GM19025 (cell line): ENCODE measurements around the gene SOBP.
"Not testable (repeated sequence)": the region's sequence is repeated elsewhere in the genome, so short reads cannot be mapped to it uniquely, and the experiment has no call there.

Experiments
- ATAC-seq: cut with Tn5 transposase; IDR thresholded peaks from one replicate; pipeline ENCODE4 v1.9.1; 2021; ENCODE audit warnings: mild to moderate bottlenecking, low read depth, moderate library complexity; ENCODE audit not compliant: unreplicated experiment

The SOBP gene

DNA sequence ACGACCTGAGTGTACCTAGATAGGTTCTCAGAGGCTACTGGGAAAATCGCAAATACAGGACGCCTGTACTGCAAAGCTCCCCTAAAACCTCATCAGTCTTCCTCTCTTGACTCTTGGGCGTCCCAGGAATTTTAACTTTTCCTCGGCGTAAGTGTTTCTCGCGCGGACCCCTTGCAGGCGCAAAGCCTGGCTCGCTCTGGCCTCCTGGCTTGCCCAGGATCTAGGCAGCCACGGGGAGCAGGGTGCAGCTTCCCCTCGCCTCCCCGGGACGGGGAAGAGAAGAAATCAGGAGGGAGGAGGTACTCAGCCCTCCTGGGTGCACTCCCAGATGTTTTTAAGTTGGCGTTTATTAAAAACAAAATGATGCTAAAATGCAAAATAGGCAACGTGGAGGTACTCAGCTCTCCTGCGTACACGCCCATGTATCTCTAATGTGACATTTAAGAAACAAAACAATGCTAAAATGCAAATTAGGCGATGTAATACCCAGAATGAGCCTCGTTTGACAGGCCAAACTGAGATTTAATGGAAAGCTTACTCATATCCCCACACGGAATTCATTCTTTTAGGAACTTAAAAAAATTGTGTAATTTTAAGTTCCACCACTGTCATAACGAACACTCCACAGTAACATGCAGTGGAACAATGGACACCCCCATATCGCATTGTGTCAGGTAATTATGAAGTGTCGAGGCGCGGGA is 1.6 kb upstream of the SOBP start:
- ATAC-seq, result no peak

DNA sequence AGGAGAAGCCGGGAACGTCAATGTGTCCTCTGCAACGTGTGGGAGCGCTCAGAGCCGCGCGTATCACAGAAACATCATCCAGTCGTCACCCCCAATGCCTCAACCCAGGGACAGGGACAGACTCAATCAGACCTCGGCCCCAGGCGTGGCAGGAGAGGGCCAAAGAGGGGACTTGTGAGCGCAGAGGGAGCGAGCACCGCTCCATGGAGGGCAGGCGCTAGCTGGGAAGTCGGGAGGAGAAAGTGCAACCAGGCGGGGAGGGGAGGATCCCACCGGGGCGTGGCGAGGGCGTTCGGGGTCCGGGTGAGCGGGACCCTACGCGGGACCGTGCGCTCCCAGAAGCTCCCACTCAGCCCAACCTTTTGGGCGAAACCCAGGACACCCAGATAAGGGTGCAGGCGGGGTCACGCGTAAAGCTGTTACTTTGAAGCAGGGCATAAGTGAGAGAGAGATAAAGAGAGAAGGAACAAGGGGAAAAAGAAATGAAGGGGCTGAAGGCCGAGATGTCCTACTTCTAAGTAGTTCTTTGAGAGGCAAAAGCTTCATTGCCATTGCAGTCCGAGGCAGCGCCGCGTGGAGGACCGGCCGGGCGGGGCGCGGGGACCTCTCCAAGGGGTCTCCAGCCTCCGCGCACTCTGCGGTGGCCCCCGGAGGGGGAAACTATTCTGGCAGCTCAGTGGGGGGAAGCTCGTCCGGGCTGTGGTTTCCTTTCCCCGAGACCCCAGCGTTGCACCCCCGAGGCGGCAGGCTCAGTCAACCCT is 862 bp upstream of the SOBP start:
- ATAC-seq, result no peak

DNA sequence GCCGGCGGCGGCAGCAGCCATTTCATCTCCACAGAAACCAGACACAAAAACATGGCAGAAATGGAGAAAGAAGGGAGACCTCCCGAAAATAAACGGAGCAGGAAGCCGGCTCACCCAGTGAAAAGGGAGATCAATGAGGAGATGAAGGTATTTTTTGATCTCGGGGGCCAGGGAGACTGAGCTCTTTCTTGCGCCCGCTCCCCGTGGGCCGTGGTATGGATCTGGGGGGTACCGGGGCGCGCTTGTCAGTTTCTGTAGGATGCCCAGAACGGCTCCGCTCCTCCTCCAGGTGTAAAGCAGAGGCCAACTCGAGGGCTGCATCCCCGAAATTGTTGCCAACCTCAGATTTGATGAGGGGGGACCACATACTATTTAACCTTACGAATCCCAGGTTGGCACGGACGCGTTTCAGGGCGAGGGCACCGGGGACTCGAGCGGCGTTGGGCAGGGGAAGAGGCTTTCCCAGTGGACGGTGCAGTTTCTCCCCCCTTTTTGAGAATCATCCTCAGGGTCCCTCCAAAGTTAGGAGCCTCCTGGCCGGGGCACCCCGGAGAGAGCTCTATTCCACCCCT is 735 bp downstream of the SOBP start:
- ATAC-seq, result no peak

GRCh38 chr6:107491138-107491609 is 1.3 kb downstream of the SOBP start:
- ATAC-seq, result no peak

- ATAC-seq, result no peak
Measured at GRCh38 chr6:107491760-107492660, 2.1 kb downstream of the SOBP start.

GRCh38 chr6:107493158-107494057 is 3.5 kb downstream of the SOBP start:
- ATAC-seq, result no peak

GRCh38 chr6:107495196-107495643 is 5.3 kb downstream of the SOBP start:
- ATAC-seq, result no peak

DNA sequence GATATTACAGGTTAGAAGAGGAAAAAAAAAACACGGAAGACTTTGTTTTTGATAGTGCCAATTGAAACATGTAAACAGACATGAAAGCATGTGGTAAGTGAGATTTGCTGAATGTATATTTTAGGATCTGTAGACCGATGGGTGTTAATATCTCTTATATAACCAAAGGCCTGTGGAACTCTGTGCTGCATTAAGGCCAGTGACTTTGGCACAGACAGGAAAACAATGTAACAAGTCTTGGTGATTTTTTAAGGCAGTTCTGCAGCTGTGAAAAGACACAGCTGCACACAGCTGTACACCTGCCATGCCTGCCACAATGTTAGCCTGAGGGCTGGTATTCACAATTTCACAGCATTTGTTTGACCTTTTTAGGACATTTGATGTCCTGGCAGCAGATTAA is 6.1 kb downstream of the SOBP start:
- ATAC-seq, result no peak

DNA sequence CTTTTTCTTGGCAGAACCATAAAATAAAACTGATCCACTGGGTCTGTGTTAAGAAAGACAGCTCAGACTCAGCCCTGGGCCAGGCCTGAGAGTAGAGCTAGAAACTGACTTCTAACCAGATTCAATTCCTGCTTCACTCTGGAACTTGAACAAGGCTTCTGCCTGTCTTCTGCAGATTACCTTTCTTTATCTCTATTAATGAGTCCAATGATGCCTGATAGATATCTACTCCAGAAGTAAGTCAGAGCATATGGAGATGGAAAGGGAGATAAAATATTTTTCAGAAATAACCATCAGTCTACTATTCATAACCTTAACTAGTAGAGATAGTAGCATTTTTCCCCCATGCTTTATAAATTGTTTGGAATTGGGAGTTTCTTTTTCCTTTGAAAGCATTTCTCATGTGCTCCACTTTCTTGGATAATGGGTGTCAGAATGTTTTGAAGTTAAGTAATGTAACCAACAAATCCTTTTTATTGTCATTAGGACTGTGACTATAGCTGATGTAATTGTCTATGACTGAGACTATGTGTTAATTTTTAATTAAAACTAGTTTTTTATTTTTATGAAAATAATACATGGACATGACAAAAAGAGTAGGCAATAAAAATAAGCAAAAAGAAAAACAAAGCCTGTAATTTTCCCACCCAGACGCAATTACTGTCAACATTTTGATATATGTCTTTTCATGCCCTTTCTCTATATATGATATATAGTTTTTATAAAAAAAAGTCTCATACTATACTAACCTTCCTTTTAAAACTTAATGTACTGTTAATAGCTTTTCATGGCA is 7.2 kb downstream of the SOBP start:
- no peak for ATAC-seq

DNA sequence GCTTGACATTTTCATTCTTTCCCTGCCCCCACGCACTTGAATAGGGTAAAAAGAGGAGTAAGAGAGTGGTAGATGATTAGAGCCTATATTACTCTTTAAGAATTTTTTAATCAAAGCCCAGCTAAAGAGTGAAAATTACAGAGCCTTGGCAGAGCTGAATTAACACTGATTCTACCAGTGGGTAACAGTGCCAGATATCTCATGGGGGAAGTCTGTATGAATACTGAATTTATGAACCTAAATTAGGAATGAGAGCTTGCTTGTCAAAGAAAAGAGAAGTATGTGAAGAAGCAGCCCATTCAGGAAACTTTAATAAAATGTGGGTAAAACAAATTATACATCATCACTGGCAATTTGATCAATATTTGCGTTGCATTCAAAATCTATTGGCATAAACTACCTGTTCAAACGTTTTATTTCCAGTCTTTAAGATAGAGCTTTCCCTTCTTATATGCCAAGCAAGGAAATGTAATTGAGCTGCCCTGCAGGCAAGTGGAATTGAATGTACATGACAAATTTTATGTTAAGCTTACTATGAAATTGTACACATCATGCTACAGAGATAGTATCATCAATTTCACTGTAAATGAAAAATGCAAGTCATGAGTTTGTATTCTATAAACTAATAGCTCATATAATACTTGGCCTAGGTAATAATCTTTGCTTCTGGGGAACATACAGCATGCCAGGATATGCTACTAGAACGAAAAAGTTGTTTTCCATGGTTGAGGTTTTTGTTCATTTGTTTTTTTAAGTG is 14.5 kb downstream of the SOBP start:
- ATAC-seq, result no peak

DNA sequence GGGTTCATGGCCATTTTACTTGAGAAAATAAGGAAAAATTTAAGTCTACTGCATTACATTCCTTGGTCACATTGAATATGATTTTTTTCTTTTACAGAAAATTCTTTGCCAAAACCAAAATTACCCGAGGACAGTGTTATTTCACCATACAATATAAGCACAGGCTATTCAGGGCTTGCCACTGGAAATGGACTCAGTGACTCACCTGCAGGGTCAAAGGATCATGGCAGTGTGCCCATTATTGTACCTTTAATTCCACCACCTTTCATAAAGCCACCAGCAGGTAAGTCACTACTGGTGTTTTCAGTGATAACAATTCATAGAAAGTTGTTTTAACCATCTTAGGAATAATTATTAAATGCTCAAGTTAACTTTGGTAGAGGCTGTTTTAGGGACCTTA is 16.2 kb downstream of the SOBP start:
- no peak for ATAC-seq

DNA sequence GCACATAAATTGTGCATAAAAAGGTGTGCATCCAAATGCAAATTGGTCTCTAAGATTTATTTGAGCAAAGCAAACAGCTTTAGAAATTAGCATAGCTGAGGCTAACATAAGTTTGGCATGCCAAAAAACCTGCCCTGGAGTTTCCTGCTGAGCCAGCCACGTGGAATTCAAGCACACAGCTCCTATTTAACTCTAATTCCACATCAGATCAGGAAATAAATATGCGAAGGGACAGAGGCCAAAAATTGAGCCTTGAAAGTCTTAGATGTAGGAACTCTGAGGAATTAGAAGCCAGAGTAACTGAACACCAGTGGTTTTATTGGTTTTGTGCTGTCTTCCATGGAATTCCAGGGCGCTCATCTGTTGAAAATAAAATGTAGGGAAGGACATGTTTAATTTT is 19.6 kb downstream of the SOBP start:
- ATAC-seq, result no peak

DNA sequence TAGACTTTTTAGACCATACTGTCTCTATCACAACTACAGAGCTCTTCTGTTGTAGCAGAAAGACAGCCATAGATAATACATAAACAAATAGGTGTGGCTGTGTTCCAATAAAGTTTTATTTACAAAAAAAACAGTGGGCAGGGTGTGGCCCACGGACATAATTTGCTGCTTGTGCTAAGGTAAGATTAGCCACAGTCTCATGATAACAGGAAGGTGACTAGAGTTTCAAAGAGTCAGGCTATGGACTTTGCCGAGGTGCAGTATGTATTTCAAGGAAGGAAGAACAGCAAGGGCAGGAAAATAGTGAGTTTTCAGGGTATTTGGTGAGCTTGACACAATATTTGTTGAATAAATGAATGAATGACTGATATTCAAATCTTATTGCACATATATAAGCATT is 20.2 kb downstream of the SOBP start:
- ATAC-seq, result no peak

DNA sequence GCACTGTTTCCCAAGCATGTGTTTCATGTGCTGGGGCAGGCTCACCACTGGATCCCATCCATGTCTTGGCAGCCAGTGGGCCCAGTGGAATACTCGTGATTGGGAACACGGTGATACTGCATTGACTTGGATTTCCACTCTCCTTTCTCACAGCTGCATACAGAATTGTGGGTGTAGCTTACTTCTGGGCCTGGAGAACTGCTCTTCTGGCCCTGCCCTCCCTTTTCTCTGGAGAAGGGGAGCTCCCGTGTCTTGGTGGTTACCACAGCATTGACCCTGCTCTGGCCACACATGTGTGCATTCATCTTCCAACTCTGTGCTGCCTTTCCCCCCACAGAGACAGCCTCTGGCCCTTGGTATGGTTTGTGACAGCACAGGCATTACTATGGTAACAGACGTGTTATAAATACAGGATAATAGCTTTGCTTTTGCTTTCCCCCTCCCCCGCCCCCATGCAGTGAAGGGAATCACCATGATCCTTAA is 21.6 kb downstream of the SOBP start:
- ATAC-seq, result no peak

DNA sequence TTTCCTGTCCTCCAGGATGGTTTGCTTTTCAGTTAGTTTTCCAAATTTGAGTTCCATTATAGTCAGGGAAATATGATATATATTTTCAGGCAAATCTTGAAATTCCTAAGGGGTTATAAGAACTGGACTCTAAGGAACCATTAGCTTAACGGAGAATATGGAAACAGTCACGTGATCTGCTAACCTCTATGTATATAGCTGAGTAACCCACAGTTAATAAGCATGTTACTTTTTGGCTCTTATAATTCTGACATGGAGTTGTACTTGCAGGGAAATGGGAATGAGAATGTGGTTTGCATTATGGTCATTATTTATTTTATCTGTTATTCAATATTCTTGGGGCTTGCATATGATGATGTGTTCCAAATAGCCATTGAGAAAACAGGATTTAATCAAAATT is 23.3 kb downstream of the SOBP start:
- ATAC-seq, result no peak

DNA sequence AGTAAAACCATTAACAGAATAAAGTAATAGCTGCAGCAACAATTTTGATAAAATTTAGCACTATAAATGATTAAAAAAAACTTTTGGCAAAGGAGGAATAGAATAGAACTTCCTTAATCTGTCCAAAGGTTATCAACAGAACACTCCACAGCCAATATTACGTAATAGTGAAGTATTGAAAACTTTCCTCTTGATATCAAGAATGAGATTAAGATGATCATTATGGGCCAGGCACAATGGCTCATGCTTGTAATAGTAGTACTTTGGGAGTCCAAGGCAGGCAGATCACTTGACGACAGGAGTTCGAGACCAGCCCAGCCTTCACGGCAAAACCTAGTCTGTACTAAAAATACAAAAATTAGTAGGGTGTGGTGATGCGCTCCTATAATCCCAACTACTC is 26.0 kb downstream of the SOBP start:
- ATAC-seq, result no peak

GRCh38 chr6:107517274-107517673 is 27.4 kb downstream of the SOBP start:
- no peak for ATAC-seq

DNA sequence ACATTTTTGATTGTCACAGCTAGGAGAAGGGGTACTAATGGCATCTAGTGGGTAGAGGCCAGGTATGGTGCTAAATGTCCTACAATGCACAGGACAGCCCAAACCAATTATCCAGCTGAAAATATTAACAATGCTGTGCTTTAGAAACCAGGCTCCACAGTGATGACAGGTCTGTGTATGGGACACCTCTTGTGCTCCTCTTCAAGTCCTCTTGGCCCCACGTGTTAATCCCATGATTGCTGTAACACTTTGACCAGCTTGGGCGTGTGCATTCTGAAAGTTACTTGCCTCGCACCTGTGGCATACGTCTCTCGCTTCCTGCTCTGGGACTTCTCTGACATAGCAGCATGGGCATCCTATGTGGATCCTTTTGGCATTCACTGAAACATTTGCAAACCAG is 29.3 kb downstream of the SOBP start:
- ATAC-seq, result not testable (repeated sequence)
